HG03521 (cell line): ENCODE results near the gene PLK3.
A peak's percentile ranks its signal among the peaks of the same experiment; 100 is the strongest.
"Not testable (repeated sequence)": the region's sequence is repeated elsewhere in the genome, so short reads cannot be mapped to it uniquely, and the experiment has no call there.

Experiments
- ATAC-seq: cut with Tn5 transposase; IDR thresholded peaks from one replicate; pipeline ENCODE4 v1.9.1; 2021; ENCODE audit warnings: mild to moderate bottlenecking, moderate library complexity; ENCODE audit not compliant: unreplicated experiment

Gene PLK3

GRCh38 chr1:44808063-44808937 is 8.1 kb downstream of the PLK3 start, which contains the start of gene BTBD19:
BTBD19 (plus strand) TSS chr1:44808523; CDS start chr1:44808821, 298 bp downstream.
- no peak for ATAC-seq

DNA sequence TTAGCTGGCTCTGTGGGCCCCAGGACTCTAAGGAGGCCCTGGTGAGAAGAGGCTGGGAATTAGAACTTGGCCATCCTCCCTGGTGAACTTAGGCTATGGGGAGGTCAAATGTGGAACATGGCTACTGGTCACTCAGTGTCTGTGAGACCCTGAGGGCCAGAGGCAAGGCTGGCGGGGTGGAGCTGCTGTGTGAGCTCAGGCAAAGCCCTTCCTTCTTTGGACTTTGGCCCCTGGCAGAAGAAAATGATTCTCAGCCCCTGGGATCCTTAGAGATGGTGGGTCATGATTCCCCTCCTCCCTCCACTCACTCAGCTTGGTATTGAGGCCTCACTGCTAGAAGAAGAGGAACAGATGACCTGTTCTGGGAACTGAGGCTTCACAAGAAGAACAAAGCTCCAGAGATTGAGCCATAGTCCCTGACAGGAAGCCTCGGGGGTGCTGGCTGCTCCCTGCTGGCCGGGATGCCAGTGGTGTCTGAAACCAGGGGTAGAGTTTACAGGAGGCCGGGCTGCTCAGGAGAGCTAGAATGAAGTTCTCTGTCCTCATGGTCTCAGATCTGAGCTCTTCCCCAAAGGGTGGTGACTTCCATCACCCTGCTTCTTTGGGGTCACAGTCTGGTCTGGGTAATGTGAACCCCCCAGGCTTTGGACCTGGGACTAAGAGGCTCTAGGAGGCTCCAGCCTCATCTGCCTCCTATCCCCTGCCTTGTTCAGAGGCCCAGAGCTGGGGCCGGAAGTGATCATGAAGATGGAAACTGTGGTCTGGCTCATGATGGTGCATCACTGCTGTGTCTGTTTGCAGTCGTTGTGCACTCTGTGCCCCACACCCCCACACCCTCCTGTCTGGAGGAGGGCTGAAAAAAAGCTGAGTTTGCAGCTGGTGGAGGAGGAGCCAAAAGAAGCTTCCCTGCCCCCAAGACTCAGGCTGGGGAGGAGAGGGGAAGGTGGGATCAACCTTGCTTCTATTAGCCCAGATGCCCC is 9.1 kb downstream of the PLK3 start:
- ATAC-seq, result peak; percentile 53

GRCh38 chr1:44810101-44810761 is 10.1 kb downstream of the PLK3 start:
- no peak for ATAC-seq

- ATAC-seq, result not testable (repeated sequence)
These were observed 10.6 kb downstream of the PLK3 start for GRCh38 chr1:44810762-44811105.

DNA sequence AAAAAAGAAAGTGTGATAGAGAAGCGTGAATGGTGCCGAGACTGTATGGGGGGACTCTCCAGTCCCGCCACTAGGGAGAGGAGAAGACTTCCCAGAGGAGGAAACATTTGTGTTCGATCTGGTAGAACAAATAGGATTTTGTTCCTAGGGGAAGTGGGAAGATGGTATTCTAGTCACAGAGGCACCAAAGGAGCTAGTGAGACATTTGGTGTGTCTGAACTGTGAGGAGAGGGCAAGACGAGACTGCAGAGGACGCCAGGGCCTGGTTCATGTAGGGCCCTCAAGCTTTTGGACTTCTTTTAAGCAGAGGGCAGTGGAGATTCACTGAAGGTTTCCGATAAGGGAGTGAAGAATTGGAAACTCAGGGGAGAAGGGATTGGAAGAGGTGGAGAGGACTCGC is 11.1 kb downstream of the PLK3 start:
- ATAC-seq, result no peak

DNA sequence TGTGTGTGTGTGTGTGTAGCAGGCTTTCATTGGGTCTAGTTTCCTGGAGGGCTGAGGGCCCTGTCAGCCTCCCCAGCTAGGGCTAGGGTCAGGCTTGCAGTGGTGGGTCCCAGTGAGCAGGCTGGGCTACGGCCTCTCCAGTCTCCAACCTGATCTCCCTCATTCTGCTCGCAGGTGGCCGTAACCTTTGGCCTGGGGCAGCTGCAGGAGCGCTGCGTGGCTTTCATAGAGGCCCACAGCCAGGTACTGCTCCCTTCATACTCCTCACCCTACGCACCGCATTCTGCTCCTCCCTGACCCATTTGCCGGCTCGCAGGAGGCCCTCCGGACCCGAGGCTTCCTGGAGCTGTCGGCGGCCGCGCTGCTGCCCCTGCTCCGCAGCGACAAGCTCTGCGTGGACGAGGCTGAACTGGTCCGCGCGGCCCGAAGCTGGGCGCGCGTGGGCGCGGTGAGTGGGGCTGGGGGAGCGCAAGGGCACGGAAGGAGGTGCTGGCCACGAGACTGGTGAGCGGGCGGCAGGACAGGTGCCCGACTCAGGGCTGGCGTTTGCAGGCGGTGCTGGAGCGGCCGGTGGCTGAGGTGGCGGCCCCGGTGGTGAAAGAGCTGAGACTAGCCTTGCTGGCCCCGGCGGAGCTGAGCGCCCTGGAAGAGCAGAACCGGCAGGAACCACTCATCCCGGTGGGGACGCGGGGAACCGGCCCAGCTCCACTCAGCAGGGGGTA is 12.8 kb downstream of the PLK3 start:
- no peak for ATAC-seq

- not testable (repeated sequence) for ATAC-seq
These were observed 15.7 kb downstream of the PLK3 start for GRCh38 chr1:44815926-44816325.

GRCh38 chr1:44817307-44817706 is 17.1 kb downstream of the PLK3 start:
- no peak for ATAC-seq

DNA sequence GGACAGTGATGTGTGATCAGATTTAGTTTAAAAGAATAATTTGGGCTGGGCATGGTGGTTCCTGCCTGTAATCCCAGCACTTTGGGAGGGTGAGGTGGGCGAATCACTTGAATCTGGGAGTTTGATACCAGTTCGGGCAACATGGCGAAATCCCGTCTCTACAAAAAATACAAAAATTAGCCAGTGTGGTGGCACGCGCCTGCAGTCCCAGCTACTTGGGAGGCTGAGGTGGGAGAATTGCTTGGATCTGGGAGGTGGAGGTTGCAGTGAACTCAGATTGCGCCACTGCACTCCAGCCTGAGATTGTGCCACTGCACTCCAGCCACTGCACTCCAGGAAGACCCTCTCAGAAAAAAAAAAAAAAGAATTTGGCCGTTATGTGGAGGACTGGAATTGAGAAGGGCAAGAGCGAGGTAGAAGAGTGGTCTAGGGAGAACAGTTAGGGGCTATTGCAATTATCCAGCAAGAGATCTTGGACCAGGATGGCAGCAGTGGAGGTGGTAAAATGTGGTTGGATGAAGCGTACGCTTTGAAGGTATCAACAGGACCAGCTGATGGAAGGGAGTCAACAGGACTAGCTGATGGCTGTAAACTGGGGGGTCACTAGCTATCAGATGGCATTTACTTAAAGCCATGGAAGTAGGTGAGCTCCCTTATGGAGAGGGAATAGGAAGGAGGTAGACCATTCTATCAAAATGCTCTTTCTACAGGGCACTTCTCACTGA is 17.8 kb downstream of the PLK3 start:
- no peak for ATAC-seq

GRCh38 chr1:44819196-44819607 is 19.0 kb downstream of the PLK3 start:
- ATAC-seq, result no peak

GRCh38 chr1:44819608-44820327 is 19.6 kb downstream of the PLK3 start:
- ATAC-seq, result peak; percentile 79

DNA sequence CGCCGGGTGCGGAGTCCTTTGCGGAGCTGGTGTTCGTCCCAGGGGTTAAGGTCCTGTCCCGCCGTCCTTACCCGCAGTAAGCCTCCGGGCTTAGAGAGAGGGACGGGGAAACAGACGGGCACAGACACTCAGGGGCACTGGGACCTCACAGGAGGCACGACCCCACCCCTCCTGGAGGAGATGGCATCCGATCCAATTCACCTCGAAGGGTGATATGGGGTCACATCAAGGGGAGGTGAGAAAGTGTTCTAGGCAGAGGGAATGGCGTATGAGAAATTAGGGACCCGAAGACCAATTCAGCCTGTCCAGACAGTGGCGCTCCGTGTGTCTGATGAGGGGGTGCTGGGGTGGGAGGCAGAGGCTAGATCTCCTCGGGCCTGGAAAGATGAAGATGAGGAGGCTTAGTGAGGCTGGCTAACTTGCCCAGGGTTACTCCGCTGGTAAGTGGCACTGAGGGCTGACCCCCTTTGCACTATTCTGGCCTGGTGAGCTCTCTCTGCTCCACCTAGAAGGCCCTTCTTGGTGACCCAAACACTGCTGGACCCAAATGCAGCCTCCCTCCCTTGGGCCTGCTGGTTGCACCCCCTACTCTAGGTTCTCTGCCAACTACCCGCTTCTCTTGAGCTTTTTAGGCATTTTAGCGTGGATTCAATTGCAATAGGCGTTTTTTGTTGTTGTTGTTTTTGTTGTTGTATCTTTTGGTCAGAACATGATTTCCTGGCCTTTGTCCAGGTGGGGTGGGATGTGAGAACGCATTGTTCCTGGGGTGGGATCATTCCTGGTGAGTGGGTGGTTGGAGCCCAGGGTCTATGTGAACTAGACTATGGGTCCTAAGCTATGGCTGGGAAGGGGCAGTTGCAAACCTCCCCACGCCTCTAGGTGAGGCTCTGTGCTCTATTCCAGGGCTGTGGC is 20.4 kb downstream of the PLK3 start:
- ATAC-seq, result no peak

GRCh38 chr1:44821240-44821715 is 21.1 kb downstream of the PLK3 start:
- no peak for ATAC-seq

GRCh38 chr1:44822131-44822701 is 22.0 kb downstream of the PLK3 start:
- ATAC-seq, result no peak

- ATAC-seq, result no peak
These were observed 22.8 kb downstream of the PLK3 start for GRCh38 chr1:44822981-44823451.

- ATAC-seq, result not testable (repeated sequence)
These were observed 24.2 kb downstream of the PLK3 start for GRCh38 chr1:44824392-44824791.
